T-helper 9 cell (primary cell): Measurements from ENCODE around the gene NMNAT2.

Experiments used
- DNase-seq: peaks from one replicate; pipeline ENCODE4 v3.0.0-alpha.2; 2020

NMNAT2 gene

GRCh38 chr1:183234660-183235476 lies 183.3 kb downstream of the NMNAT2 start:
- DNase-seq: no peak

GRCh38 chr1:183233113-183233512 lies 185.1 kb downstream of the NMNAT2 start:
- no peak for DNase-seq

GRCh38 chr1:183231545-183231944 lies 186.6 kb downstream of the NMNAT2 start:
- DNase-seq: no peak

GRCh38 chr1:183230413-183230812 lies 187.8 kb downstream of the NMNAT2 start:
- no peak for DNase-seq

- DNase-seq: no peak
These were observed 189.6 kb downstream of the NMNAT2 start for GRCh38 chr1:183228347-183229220.

GRCh38 chr1:183227422-183228346 lies 190.5 kb downstream of the NMNAT2 start:
- no peak for DNase-seq

GRCh38 chr1:183226963-183227362 lies 191.2 kb downstream of the NMNAT2 start:
- DNase-seq: no peak

- DNase-seq: no peak
These were observed 191.8 kb downstream of the NMNAT2 start for GRCh38 chr1:183226361-183226760.

- DNase-seq: no peak
These were observed 194.7 kb downstream of the NMNAT2 start for GRCh38 chr1:183223467-183223866.

GRCh38 chr1:183222909-183223308 lies 195.3 kb downstream of the NMNAT2 start:
- no peak for DNase-seq

- no peak for DNase-seq
These were observed 198.6 kb downstream of the NMNAT2 start for GRCh38 chr1:183219616-183220009.

GRCh38 chr1:183218971-183219615 lies 199.1 kb downstream of the NMNAT2 start:
- DNase-seq: no peak

GRCh38 chr1:183218027-183218618 lies 200.1 kb downstream of the NMNAT2 start:
- DNase-seq: no peak

GRCh38 chr1:183215936-183216335 lies 202.2 kb downstream of the NMNAT2 start:
- DNase-seq: no peak

- no peak for DNase-seq
These were observed 203.0 kb downstream of the NMNAT2 start for GRCh38 chr1:183215076-183215720.

GRCh38 chr1:183214021-183214970 lies 203.9 kb downstream of the NMNAT2 start:
- no peak for DNase-seq

- DNase-seq: no peak
These were observed 205.3 kb downstream of the NMNAT2 start for GRCh38 chr1:183212870-183213269.

- DNase-seq: no peak
These were observed 207.5 kb downstream of the NMNAT2 start for GRCh38 chr1:183210681-183211080.

- DNase-seq: no peak
These were observed 208.5 kb downstream of the NMNAT2 start for GRCh38 chr1:183209533-183210158.
